ENCODE results near the gene PMS1.
"Not testable (repeated sequence)": the region's sequence is repeated elsewhere in the genome, so short reads cannot be mapped to it uniquely, and the experiment has no call there.

DNA sequence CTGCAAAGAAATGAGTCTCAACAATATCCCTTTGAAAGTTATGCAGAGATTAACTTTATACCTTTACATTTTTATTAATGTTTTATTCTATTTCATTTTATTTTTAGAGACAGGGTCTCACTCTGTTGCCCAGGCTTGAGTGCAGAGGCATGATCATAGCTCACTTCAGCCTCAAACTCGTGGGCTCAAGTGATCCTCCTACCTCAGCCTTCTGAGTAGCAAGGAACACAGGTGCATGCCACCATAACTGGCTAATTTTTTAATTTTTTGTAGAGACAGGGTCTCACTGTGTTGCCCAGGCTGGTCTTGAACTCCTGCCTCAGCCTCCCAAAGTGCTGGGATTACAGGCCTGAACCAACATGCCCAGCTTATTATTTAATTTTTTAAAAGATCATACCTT is 50.4 kb downstream of the PMS1 start:
- not testable (repeated sequence) for TF ChIP-seq EZH2 (IDR thresholded peaks at IDR 0.05; ENCODE audit: low read length)
- TF ChIP-seq, protein P1, sequence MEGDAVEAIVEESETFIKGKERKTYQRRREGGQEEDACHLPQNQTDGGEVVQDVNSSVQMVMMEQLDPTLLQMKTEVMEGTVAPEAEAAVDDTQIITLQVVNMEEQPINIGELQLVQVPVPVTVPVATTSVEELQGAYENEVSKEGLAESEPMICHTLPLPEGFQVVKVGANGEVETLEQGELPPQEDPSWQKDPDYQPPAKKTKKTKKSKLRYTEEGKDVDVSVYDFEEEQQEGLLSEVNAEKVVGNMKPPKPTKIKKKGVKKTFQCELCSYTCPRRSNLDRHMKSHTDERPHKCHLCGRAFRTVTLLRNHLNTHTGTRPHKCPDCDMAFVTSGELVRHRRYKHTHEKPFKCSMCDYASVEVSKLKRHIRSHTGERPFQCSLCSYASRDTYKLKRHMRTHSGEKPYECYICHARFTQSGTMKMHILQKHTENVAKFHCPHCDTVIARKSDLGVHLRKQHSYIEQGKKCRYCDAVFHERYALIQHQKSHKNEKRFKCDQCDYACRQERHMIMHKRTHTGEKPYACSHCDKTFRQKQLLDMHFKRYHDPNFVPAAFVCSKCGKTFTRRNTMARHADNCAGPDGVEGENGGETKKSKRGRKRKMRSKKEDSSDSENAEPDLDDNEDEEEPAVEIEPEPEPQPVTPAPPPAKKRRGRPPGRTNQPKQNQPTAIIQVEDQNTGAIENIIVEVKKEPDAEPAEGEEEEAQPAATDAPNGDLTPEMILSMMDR (optimal IDR thresholded peaks at IDR 0.05 in 1 of 3, IDR thresholded peaks at IDR 0.05 in 1 of 3, conservative IDR thresholded peaks at IDR 0.05 in 1 of 3; ENCODE audit: extremely low read depth in 1 of 3, insufficient read depth in 2 of 3, low read length in 3 of 3) = not testable (repeated sequence)

Measured in keratinocyte (primary cell).